Measurements from ENCODE around the gene EFNA4.

DNA sequence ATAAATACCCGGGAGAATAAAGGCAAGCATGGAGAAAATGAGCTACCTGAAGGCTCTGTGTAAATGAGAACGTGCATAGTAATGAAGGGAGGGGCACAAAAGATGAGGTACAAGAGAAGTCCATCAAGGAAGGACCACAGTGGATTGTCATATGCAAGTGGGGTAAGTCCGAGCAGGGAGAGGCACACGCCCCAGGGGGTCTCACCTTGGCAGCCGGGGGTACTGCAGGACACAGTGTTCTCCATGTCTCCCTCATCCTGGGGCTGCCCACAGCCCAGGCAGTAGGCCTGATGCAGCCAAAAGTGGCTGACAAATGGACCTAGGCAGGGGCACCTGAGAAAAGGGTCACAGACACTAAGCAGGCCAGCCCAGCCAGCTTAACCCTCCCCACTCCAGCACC is 39.9 kb upstream of the EFNA4 start:
- TF ChIP-seq, protein P1, sequence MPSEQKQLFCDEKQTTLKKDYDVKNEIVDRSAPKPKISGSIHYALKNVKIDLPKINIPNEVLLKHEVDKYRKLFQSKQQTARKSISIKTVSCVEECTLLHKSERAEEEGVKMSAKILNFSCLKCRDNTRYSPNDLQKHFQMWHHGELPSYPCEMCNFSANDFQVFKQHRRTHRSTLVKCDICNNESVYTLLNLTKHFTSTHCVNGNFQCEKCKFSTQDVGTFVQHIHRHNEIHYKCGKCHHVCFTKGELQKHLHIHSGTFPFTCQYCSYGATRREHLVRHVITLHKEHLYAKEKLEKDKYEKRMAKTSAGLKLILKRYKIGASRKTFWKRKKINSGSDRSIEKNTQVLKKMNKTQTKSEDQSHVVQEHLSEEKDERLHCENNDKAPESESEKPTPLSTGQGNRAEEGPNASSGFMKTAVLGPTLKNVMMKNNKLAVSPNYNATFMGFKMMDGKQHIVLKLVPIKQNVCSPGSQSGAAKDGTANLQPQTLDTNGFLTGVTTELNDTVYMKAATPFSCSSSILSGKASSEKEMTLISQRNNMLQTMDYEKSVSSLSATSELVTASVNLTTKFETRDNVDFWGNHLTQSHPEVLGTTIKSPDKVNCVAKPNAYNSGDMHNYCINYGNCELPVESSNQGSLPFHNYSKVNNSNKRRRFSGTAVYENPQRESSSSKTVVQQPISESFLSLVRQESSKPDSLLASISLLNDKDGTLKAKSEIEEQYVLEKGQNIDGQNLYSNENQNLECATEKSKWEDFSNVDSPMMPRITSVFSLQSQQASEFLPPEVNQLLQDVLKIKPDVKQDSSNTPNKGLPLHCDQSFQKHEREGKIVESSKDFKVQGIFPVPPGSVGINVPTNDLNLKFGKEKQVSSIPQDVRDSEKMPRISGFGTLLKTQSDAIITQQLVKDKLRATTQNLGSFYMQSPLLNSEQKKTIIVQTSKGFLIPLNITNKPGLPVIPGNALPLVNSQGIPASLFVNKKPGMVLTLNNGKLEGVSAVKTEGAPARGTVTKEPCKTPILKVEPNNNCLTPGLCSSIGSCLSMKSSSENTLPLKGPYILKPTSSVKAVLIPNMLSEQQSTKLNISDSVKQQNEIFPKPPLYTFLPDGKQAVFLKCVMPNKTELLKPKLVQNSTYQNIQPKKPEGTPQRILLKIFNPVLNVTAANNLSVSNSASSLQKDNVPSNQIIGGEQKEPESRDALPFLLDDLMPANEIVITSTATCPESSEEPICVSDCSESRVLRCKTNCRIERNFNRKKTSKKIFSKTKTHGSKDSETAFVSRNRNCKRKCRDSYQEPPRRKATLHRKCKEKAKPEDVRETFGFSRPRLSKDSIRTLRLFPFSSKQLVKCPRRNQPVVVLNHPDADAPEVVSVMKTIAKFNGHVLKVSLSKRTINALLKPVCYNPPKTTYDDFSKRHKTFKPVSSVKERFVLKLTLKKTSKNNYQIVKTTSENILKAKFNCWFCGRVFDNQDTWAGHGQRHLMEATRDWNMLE (tag by site-specific recombination; conservative IDR thresholded peaks at IDR 0.05; ENCODE audit: low read depth), result no peak
- no peak for TF ChIP-seq ZNF24 (tag by site-specific recombination; IDR thresholded peaks at IDR 0.05)
- TF ChIP-seq ZNF530 (tag by site-specific recombination; IDR thresholded peaks at IDR 0.05; ENCODE audit: low read depth), result no peak
- TF ChIP-seq ZNF155 (tag by site-specific recombination; IDR thresholded peaks at IDR 0.05), result no peak
- no peak for TF ChIP-seq CTCF (tag by site-specific recombination; IDR thresholded peaks at IDR 0.05)
- TF ChIP-seq, protein P2, sequence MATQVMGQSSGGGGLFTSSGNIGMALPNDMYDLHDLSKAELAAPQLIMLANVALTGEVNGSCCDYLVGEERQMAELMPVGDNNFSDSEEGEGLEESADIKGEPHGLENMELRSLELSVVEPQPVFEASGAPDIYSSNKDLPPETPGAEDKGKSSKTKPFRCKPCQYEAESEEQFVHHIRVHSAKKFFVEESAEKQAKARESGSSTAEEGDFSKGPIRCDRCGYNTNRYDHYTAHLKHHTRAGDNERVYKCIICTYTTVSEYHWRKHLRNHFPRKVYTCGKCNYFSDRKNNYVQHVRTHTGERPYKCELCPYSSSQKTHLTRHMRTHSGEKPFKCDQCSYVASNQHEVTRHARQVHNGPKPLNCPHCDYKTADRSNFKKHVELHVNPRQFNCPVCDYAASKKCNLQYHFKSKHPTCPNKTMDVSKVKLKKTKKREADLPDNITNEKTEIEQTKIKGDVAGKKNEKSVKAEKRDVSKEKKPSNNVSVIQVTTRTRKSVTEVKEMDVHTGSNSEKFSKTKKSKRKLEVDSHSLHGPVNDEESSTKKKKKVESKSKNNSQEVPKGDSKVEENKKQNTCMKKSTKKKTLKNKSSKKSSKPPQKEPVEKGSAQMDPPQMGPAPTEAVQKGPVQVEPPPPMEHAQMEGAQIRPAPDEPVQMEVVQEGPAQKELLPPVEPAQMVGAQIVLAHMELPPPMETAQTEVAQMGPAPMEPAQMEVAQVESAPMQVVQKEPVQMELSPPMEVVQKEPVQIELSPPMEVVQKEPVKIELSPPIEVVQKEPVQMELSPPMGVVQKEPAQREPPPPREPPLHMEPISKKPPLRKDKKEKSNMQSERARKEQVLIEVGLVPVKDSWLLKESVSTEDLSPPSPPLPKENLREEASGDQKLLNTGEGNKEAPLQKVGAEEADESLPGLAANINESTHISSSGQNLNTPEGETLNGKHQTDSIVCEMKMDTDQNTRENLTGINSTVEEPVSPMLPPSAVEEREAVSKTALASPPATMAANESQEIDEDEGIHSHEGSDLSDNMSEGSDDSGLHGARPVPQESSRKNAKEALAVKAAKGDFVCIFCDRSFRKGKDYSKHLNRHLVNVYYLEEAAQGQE (tag by site-specific recombination; IDR thresholded peaks at IDR 0.05), result no peak
- no peak for TF ChIP-seq ZNF433 (tag by site-specific recombination; IDR thresholded peaks at IDR 0.05; ENCODE audit: low read depth)
- TF ChIP-seq, protein P3, sequence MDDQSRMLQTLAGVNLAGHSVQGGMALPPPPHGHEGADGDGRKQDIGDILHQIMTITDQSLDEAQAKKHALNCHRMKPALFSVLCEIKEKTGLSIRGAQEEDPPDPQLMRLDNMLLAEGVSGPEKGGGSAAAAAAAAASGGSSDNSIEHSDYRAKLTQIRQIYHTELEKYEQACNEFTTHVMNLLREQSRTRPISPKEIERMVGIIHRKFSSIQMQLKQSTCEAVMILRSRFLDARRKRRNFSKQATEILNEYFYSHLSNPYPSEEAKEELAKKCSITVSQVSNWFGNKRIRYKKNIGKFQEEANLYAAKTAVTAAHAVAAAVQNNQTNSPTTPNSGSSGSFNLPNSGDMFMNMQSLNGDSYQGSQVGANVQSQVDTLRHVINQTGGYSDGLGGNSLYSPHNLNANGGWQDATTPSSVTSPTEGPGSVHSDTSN (CRISPR knock-in tag; IDR thresholded peaks at IDR 0.05), result no peak
